ENCODE measurements around the gene TRIM47.
"Not testable (repeated sequence)": the region's sequence is repeated elsewhere in the genome, so short reads cannot be mapped to it uniquely, and the experiment has no call there.

TRIM47 gene

GRCh38 chr17:75856062-75856756 lies 22.2 kb downstream of the TRIM47 start:
- TF ChIP-seq CTCF (IDR thresholded peaks at IDR 0.05; ENCODE audit: unreplicated experiment in 3 of 3), result no peak
- Mint-ChIP-seq H3K9me3 (no peaks in the 10 kb centered on the region), H3K27ac (peak overlapping the region in 2 of 3 experiments; percentile 27 to 78), H3K4me1 (peaks cover 12% of the 10 kb centered on the region), H3K4me3 (peak overlapping the region in 1 of 3 experiments; percentile 88), H3K27me3 (ENCODE audit: low read depth) (no peaks in the 10 kb centered on the region), H3K36me3 (ENCODE audit: low read depth) (peaks cover 4% of the 10 kb centered on the region)

GRCh38 chr17:75855310-75856061 lies 22.9 kb downstream of the TRIM47 start, which contains the start of gene WBP2:
Gene WBP2 (minus strand): TSS chr17:75855335. CDS start chr17:75855297, 38 bp downstream.
- peak within 1 kb of the TSS in 1 of 3 experiments; percentile 88 for H3K4me3 Mint-ChIP-seq

GRCh38 chr17:75854881-75855309 lies 23.5 kb downstream of the TRIM47 start:
- H3K4me3 Mint-ChIP-seq, result no peak overlapping the region
- no peaks in the 10 kb centered on the region for H3K9me3 Mint-ChIP-seq
- H3K36me3 Mint-ChIP-seq (ENCODE audit: low read depth), result peaks cover 7% of the 10 kb centered on the region
- TF ChIP-seq CTCF (IDR thresholded peaks at IDR 0.05; ENCODE audit: unreplicated experiment in 3 of 3), result no peak
- H3K27ac Mint-ChIP-seq, result no peak overlapping the region
- H3K4me1 Mint-ChIP-seq, result peaks cover 12% of the 10 kb centered on the region
- H3K27me3 Mint-ChIP-seq (ENCODE audit: low read depth), result no peaks in the 10 kb centered on the region

More at GRCh38 chr17:75855310-75856061, 22.9 kb downstream of the TRIM47 start, which contains the start of gene WBP2:
- H3K27ac Mint-ChIP-seq, result peak within 1 kb of the TSS in 2 of 3 experiments; percentile 27 to 78
- no peaks in the 10 kb centered on the region for H3K9me3 Mint-ChIP-seq
- H3K4me1 Mint-ChIP-seq, result peaks cover 12% of the 10 kb centered on the region
- H3K27me3 Mint-ChIP-seq (ENCODE audit: low read depth), result no peaks in the 10 kb centered on the region
- TF ChIP-seq CTCF (IDR thresholded peaks at IDR 0.05; ENCODE audit: unreplicated experiment in 3 of 3), result peak; percentile 38 to 58 (median 45)
- peaks cover 6% of the 10 kb centered on the region for H3K36me3 Mint-ChIP-seq (ENCODE audit: low read depth)

GRCh38 chr17:75854101-75854748 lies 24.2 kb downstream of the TRIM47 start:
- Mint-ChIP-seq H3K4me1 (peaks cover 17% of the 10 kb centered on the region), H3K27ac (no peak overlapping the region), H3K27me3 (ENCODE audit: low read depth) (no peaks in the 10 kb centered on the region), H3K4me3 (no peak overlapping the region), H3K9me3 (no peaks in the 10 kb centered on the region), H3K36me3 (ENCODE audit: low read depth) (peaks cover 13% of the 10 kb centered on the region)
- no peak for TF ChIP-seq CTCF (IDR thresholded peaks at IDR 0.05; ENCODE audit: unreplicated experiment in 3 of 3)

GRCh38 chr17:75853433-75853832 lies 24.9 kb downstream of the TRIM47 start:
- H3K4me3 Mint-ChIP-seq, result peak overlapping the region in 2 of 3 experiments; percentile 71 to 76
- no peaks in the 10 kb centered on the region for H3K27me3 Mint-ChIP-seq (ENCODE audit: low read depth)
- peaks cover 25% of the 10 kb centered on the region for H3K4me1 Mint-ChIP-seq
- H3K27ac Mint-ChIP-seq, result peak overlapping the region in 1 of 3 experiments; percentile 24
- no peaks in the 10 kb centered on the region for H3K9me3 Mint-ChIP-seq
- TF ChIP-seq CTCF (IDR thresholded peaks at IDR 0.05; ENCODE audit: unreplicated experiment in 3 of 3), result no peak
- H3K36me3 Mint-ChIP-seq (ENCODE audit: low read depth), result peaks cover 18% of the 10 kb centered on the region

GRCh38 chr17:75851693-75851991 lies 26.7 kb downstream of the TRIM47 start:
- peaks cover 27% of the 10 kb centered on the region for H3K36me3 Mint-ChIP-seq (ENCODE audit: low read depth)
- H3K27me3 Mint-ChIP-seq (ENCODE audit: low read depth); H3K27ac Mint-ChIP-seq; H3K9me3 Mint-ChIP-seq: not testable (repeated sequence)
- peaks cover 28% of the 10 kb centered on the region for H3K4me1 Mint-ChIP-seq
- H3K4me3 Mint-ChIP-seq, result peak overlapping the region in 2 of 3 experiments; percentile 39 to 51
